ENCODE measurements around the gene GPC5.
"Not testable (repeated sequence)": the region's sequence is repeated elsewhere in the genome, so short reads cannot be mapped to it uniquely, and the experiment has no call there.

GPC5 gene

GRCh38 chr13:92513672-92514071 is 1115.3 kb downstream of the GPC5 start:
- Histone ChIP-seq H3K9ac (ENCODE audit: low read length) (no peak overlapping the region), H3K27ac (ENCODE audit: low read depth, low read length) (no peak overlapping the region), H2BK5ac (ENCODE audit: low read length) (no peak overlapping the region), H3K4ac (ENCODE audit: low read depth, low read length) (no peak overlapping the region), H3K4me2 (ENCODE audit: low read length) (no peak overlapping the region), H3K79me1 (ENCODE audit: low read length) (no peaks in the 10 kb centered on the region), H3K27me3 (ENCODE audit: insufficient read depth, low read length, poor library complexity) (no peaks in the 10 kb centered on the region), H3K23ac (ENCODE audit: low read length) (no peak overlapping the region), H3K79me2 (ENCODE audit: control insufficient read depth, insufficient read depth, low read length) (no peaks in the 10 kb centered on the region), H3K56ac (ENCODE audit: low read length) (no peak overlapping the region), H2BK15ac (replicated peaks; ENCODE audit: low read depth) (no peak overlapping the region), H2BK120ac (ENCODE audit: low read depth, low read length) (no peak overlapping the region), H4K5ac (ENCODE audit: low read length) (no peak overlapping the region), H4K8ac (ENCODE audit: low read depth, low read length) (no peak overlapping the region), H3K18ac (ENCODE audit: low read length) (no peak overlapping the region), H3K4me3 (ENCODE audit: low read length) (no peak overlapping the region), H3K36me3 (ENCODE audit: control insufficient read depth, insufficient read depth, low read length) (no peaks in the 10 kb centered on the region), H3K4me1 (ENCODE audit: control insufficient read depth, low read depth, low read length) (peaks cover 2% of the 10 kb centered on the region), H2AK5ac (ENCODE audit: low read length) (no peak overlapping the region)
- no CpG with 5 or more reads among the region's 1 CpG for WGBS (ENCODE audit: extremely low coverage, insufficient coverage, low lambda C conversion rate)
- no peak for DNase-seq

- H3K27ac ChIP-seq (ENCODE audit: low read depth, low read length), result no peak overlapping the region
These were observed 1116.2 kb downstream of the GPC5 start for GRCh38 chr13:92514420-92515125.

GRCh38 chr13:92516878-92517277 is 1118.5 kb downstream of the GPC5 start:
- not testable (repeated sequence) for H3K4ac ChIP-seq (ENCODE audit: low read depth, low read length); H2BK15ac ChIP-seq (replicated peaks; ENCODE audit: low read depth); H3K18ac ChIP-seq (ENCODE audit: low read length); H2BK120ac ChIP-seq (ENCODE audit: low read depth, low read length); H3K36me3 ChIP-seq (ENCODE audit: control insufficient read depth, insufficient read depth, low read length); H3K27ac ChIP-seq (ENCODE audit: low read depth, low read length); H3K4me1 ChIP-seq (ENCODE audit: control insufficient read depth, low read depth, low read length); H2BK5ac ChIP-seq (ENCODE audit: low read length); H3K9ac ChIP-seq (ENCODE audit: low read length); H3K79me2 ChIP-seq (ENCODE audit: control insufficient read depth, insufficient read depth, low read length); H3K4me3 ChIP-seq (ENCODE audit: low read length); H3K23ac ChIP-seq (ENCODE audit: low read length); H3K27me3 ChIP-seq (ENCODE audit: insufficient read depth, low read length, poor library complexity); H2AK5ac ChIP-seq (ENCODE audit: low read length); H4K8ac ChIP-seq (ENCODE audit: low read depth, low read length); H3K56ac ChIP-seq (ENCODE audit: low read length); H3K4me2 ChIP-seq (ENCODE audit: low read length); DNase-seq; H4K5ac ChIP-seq (ENCODE audit: low read length); H3K79me1 ChIP-seq (ENCODE audit: low read length)
- no CpG with 5 or more reads among the region's 6 CpGs for WGBS (ENCODE audit: extremely low coverage, insufficient coverage, low lambda C conversion rate)

More at GRCh38 chr13:92514420-92515125, 1116.2 kb downstream of the GPC5 start:
- H3K4ac ChIP-seq (ENCODE audit: low read depth, low read length), result no peak overlapping the region
- H3K23ac ChIP-seq (ENCODE audit: low read length), result no peak overlapping the region
- no peak overlapping the region for H4K5ac ChIP-seq (ENCODE audit: low read length)
- H3K4me3 ChIP-seq (ENCODE audit: low read length), result no peak overlapping the region
- H2BK15ac ChIP-seq (replicated peaks; ENCODE audit: low read depth), result no peak overlapping the region
- no peak overlapping the region for H3K9ac ChIP-seq (ENCODE audit: low read length)
- no CpG with 5 or more reads among the region's 8 CpGs for WGBS (ENCODE audit: extremely low coverage, insufficient coverage, low lambda C conversion rate)
- H3K4me2 ChIP-seq (ENCODE audit: low read length), result no peak overlapping the region
- no peaks in the 10 kb centered on the region for H3K36me3 ChIP-seq (ENCODE audit: control insufficient read depth, insufficient read depth, low read length)
- no peak overlapping the region for H2AK5ac ChIP-seq (ENCODE audit: low read length)
- no peaks in the 10 kb centered on the region for H3K79me1 ChIP-seq (ENCODE audit: low read length)
- H2BK120ac ChIP-seq (ENCODE audit: low read depth, low read length), result no peak overlapping the region
- H4K8ac ChIP-seq (ENCODE audit: low read depth, low read length), result no peak overlapping the region
- H2BK5ac ChIP-seq (ENCODE audit: low read length), result no peak overlapping the region
- H3K4me1 ChIP-seq (ENCODE audit: control insufficient read depth, low read depth, low read length), result peaks cover 2% of the 10 kb centered on the region
- no peaks in the 10 kb centered on the region for H3K79me2 ChIP-seq (ENCODE audit: control insufficient read depth, insufficient read depth, low read length)
- no peaks in the 10 kb centered on the region for H3K27me3 ChIP-seq (ENCODE audit: insufficient read depth, low read length, poor library complexity)
- H3K18ac ChIP-seq (ENCODE audit: low read length), result no peak overlapping the region
- H3K56ac ChIP-seq (ENCODE audit: low read length), result no peak overlapping the region
- DNase-seq, result no peak

GRCh38 chr13:92518622-92519021 is 1120.2 kb downstream of the GPC5 start:
- not testable (repeated sequence) for H2BK5ac ChIP-seq (ENCODE audit: low read length); H3K18ac ChIP-seq (ENCODE audit: low read length); H3K79me2 ChIP-seq (ENCODE audit: control insufficient read depth, insufficient read depth, low read length); H3K27me3 ChIP-seq (ENCODE audit: insufficient read depth, low read length, poor library complexity); H3K79me1 ChIP-seq (ENCODE audit: low read length); H3K4me3 ChIP-seq (ENCODE audit: low read length); H3K4me2 ChIP-seq (ENCODE audit: low read length); H3K4me1 ChIP-seq (ENCODE audit: control insufficient read depth, low read depth, low read length); H4K5ac ChIP-seq (ENCODE audit: low read length); DNase-seq; H3K27ac ChIP-seq (ENCODE audit: low read depth, low read length); H3K23ac ChIP-seq (ENCODE audit: low read length); H3K36me3 ChIP-seq (ENCODE audit: control insufficient read depth, insufficient read depth, low read length); H2BK120ac ChIP-seq (ENCODE audit: low read depth, low read length); H3K56ac ChIP-seq (ENCODE audit: low read length); H3K4ac ChIP-seq (ENCODE audit: low read depth, low read length); H3K9ac ChIP-seq (ENCODE audit: low read length); H4K8ac ChIP-seq (ENCODE audit: low read depth, low read length); H2BK15ac ChIP-seq (replicated peaks; ENCODE audit: low read depth); H2AK5ac ChIP-seq (ENCODE audit: low read length)
- no CpG with 5 or more reads among the region's 2 CpGs for WGBS (ENCODE audit: extremely low coverage, insufficient coverage, low lambda C conversion rate)

GRCh38 chr13:92530364-92530763 is 1131.9 kb downstream of the GPC5 start:
- H2BK120ac ChIP-seq (ENCODE audit: low read depth, low read length), result no peak overlapping the region
- H3K18ac ChIP-seq (ENCODE audit: low read length), result no peak overlapping the region
- H3K79me2 ChIP-seq (ENCODE audit: control insufficient read depth, insufficient read depth, low read length), result no peaks in the 10 kb centered on the region
- H3K23ac ChIP-seq (ENCODE audit: low read length), result no peak overlapping the region
- H2BK15ac ChIP-seq (replicated peaks; ENCODE audit: low read depth), result no peak overlapping the region
- no peak overlapping the region for H3K56ac ChIP-seq (ENCODE audit: low read length)
- H3K4me1 ChIP-seq (ENCODE audit: control insufficient read depth, low read depth, low read length), result no peaks in the 10 kb centered on the region
- no peak overlapping the region for H3K4me3 ChIP-seq (ENCODE audit: low read length)
- H3K4me2 ChIP-seq (ENCODE audit: low read length), result no peak overlapping the region
- no peak overlapping the region for H3K4ac ChIP-seq (ENCODE audit: low read depth, low read length)
- H3K79me1 ChIP-seq (ENCODE audit: low read length), result no peaks in the 10 kb centered on the region
- H3K27me3 ChIP-seq (ENCODE audit: insufficient read depth, low read length, poor library complexity), result no peaks in the 10 kb centered on the region
- no peaks in the 10 kb centered on the region for H3K36me3 ChIP-seq (ENCODE audit: control insufficient read depth, insufficient read depth, low read length)
- no peak for DNase-seq
- no peak overlapping the region for H4K8ac ChIP-seq (ENCODE audit: low read depth, low read length)
- no peak overlapping the region for H2BK5ac ChIP-seq (ENCODE audit: low read length)
- no peak overlapping the region for H4K5ac ChIP-seq (ENCODE audit: low read length)
- no peak overlapping the region for H3K27ac ChIP-seq (ENCODE audit: low read depth, low read length)
- no peak overlapping the region for H2AK5ac ChIP-seq (ENCODE audit: low read length)
- no peak overlapping the region for H3K9ac ChIP-seq (ENCODE audit: low read length)
- WGBS (ENCODE audit: extremely low coverage, insufficient coverage, low lambda C conversion rate), result no CpG with 5 or more reads among the region's 3 CpGs
